ENCODE data around the gene DISC1. TPM values are rescaled to one million over a fixed set of nuclear protein-coding genes. Genes with fewer than 3 reads are reported as not detected.

DISC1 gene
- polyA plus RNA-seq, 1 donor, result 5.4 TPM

- no peak for DNase-seq
Measured at GRCh38 chr1:232045139-232045994, 418.8 kb downstream of the DISC1 start.

- DNase-seq, result no peak
Measured at GRCh38 chr1:232046451-232047306, 420.1 kb downstream of the DISC1 start.

DNA sequence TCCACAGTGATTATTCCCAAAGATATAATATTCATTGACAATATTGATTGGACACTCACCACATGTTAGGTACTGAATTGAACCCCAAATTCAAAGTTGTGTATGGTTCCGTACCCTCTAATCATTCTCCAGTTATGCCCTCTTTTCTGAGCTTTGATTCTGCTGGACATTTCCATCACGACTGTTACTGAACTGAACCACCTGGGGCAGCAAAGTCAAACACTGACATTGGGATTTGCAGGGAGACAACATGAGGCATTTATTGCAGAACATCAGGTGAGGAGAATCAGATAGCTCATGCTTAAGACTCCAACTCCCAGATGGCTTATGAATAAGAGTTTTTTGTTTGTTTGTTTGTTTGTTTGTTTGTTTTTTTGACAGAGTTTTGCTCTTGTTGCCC, 420.9 kb downstream of the DISC1 start:
- DNase-seq, result no peak

- DNase-seq, result no peak
Measured at GRCh38 chr1:232048481-232048880, 421.9 kb downstream of the DISC1 start.

DNA sequence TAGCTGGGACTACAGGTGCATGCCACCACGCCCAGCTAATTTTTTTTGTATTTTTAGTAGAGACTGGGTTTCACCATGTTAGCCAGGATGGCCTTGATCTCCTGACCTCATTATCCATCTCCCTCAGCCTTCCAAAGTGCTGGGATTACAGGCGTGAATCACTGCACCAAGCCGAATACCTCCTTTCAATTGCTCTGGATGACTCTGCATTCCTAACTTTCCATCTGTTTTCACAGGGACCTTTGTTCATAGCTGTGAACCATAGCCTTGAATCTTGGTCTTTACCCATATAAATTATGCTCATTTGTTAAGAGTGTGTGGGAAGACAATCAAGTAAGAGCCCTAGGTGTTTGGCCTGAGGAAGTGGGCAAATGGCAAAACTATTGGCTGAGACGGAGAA, 422.7 kb downstream of the DISC1 start:
- no peak for DNase-seq

- DNase-seq, result no peak
Measured at GRCh38 chr1:232057217-232057895, 430.8 kb downstream of the DISC1 start.

DNA sequence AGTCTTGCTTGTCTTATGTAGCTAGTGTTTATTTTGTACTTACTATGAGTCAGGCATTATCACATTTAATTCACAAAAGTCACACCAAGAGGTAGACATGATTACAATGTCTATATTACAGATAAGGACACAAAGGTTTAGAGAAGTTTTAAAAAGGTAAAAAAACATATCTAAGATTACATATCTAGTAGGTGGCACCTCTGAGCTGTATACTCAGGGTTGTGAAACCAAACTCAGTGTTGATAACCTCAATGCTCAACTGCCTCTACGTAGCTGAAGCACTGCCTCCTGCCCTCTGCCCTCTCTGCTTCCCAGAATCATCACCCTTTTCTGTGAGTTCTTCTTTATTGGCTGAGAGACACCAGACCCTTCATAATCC, 431.3 kb downstream of the DISC1 start:
- DNase-seq, result no peak

GRCh38 chr1:232059726-232060374, 433.3 kb downstream of the DISC1 start:
- no peak for DNase-seq

DNA sequence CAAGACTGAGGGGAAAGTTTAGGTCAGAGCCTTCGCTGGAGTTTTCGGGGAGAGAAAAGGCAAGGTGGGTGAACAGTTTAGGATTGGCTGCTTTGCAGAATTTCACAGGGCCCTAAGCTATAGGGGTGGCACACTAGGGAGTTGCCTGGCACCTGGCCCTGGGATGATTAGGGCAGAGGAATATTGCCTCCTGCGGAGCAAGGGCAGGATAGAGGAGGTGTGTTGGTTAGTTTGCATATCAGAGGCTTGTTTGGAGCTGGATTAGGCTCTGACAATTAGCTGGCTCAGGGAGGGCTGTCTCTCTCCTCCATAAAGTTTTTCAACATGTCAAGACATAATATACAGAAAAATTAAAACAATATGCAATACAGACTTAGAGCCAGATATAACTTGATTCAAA, 436.4 kb downstream of the DISC1 start:
- no peak for DNase-seq

- no peak for DNase-seq
Measured at GRCh38 chr1:232066521-232066920, 439.9 kb downstream of the DISC1 start.

DNA sequence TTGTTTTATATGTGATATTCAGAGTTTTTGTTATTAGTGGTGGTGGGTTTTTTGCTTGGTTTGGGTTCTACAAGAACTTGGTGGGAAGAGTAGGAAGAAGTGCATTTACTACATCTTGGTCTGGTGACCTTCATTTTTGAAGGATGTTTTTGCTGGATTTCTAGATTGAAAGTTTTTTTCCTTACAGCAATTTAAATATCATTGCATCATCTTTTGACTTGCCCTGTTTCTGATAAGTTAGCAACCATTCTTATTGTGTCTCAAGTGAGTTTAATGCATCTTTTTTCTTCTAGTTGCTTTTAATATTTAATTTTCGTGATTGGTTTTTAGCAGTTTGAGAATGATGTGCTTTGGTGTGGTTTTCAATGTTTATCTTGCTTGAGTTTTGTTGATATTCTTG, 447.7 kb downstream of the DISC1 start:
- DNase-seq, result no peak

DNA sequence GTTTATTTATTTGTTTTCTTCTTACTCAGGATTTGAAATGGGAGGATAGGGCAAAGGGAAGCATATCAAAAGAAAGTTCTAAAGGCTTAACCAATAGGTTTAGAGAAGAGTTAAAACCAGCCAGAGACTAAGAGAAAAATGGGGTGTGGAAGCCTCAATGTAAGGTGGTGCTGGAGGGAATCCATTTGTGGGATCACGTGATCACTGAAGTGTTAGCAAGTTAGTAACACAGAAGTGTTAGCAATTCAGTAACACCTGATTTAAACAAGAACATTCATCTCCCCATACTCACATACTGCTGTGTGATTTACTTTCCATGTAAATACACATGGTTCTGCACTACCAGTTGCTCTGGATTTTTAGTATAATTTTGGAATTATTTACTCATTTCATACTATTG, 451.2 kb downstream of the DISC1 start:
- DNase-seq, result no peak

DNA sequence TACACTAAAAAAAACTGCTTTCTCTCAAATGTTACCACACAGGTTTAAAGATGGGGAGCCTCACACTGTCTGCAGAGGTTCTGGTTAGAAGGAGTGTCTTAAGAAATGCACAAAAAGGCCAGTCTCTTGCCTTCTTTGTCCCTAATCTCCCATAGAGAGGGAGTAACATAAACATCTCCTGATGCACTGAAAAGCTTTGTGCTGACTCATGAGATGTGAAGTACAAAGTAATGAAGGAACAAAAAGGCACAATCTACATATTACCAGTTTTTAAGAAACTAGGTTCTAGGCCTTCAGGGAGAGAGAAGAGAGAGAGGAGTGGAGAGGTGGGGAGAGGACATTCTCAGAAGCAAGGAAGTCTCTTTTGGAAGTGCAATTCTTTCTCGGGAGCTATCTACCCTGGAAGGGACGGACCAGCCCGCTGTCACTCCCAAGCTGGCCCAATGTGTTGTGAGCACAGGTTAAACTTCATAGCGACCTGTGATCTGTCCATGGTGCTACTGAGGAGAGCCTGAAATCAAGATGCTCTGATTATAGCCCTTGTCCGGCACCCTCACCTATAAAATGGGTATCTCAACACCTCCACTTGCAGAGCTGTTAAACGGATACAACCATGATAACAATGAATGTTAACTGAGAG, 458.1 kb downstream of the DISC1 start:
- peak; percentile 41 for DNase-seq

- no peak for DNase-seq
Measured at GRCh38 chr1:232090816-232091215, 464.2 kb downstream of the DISC1 start.

Other genes starting within 250 kb of the DISC1 start
- 39.7 TPM for gene EGLN1, start 204.5 kb upstream of the DISC1 start, polyA plus RNA-seq (ENCODE audit: insufficient read length)
- 65.5 TPM for gene TSNAX, start 98.1 kb upstream of the DISC1 start, polyA plus RNA-seq (ENCODE audit: insufficient read length)